ENCODE measurements around the gene AMHR2. TPM values are rescaled to one million over a fixed set of nuclear protein-coding genes. Genes with fewer than 3 reads are reported as not detected.
A peak's percentile ranks its signal among the peaks of the same experiment; 100 is the strongest.
"Not testable (repeated sequence)": the region's sequence is repeated elsewhere in the genome, so short reads cannot be mapped to it uniquely, and the experiment has no call there.

The AMHR2 gene
- total RNA-seq (not detected), polyA plus RNA-seq (ENCODE audit: insufficient read depth in 1 of 8, insufficient read length in 8 of 8, low replicate concordance in 1 of 8) (under 1 TPM in 5 of 8 donors, not detected in 3; 0.09 to 0.36 (median 0.20) TPM)
- long read RNA-seq, donor 1 = 0 reads
- long read RNA-seq, donor 2 = 0 reads
- long read RNA-seq, donor 3 = 0 reads
- long read RNA-seq, donor 4 = 0 reads
- long read RNA-seq, donor 5 = 0 reads
- long read RNA-seq, donor 6 = 0 reads
- long read RNA-seq, donor 7 = 0 reads
- long read RNA-seq, donor 8 = 0 reads
- long read RNA-seq, donor 9 = 0 reads
- long read RNA-seq, donor 10 = 0 reads
- long read RNA-seq, donor 11 = 0 reads

DNA sequence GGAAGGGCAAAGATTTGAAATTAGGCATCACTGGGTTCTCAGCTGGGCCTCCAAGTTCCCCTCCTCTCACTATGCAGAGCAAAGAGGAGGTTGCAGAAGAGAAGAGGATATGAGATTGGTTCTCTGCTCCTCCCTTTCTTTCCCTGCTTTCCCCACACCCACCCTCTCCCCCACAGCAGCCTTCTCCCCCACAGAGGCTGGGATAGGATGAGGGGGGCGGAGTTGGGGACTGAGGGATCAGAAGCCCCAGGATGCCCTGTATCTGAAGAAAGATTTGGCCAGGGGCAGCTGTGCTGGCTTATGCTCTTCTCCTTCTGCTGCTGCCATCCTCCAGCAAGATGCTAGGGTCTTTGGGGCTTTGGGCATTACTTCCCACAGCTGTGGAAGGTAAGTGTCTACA is at the start of gene AMHR2:
AMHR2 (plus strand) TSS at position 259 of the 400 bp plus-strand sequence; CDS start at position 339, 80 bp downstream.
- Histone ChIP-seq H3K4me1 (ENCODE audit: control insufficient read depth, insufficient read depth, low read length) (peaks cover 4% of the 10 kb centered on the region), H3K4me3 (ENCODE audit: low read length) (no peak within 1 kb of the TSS), H3K9me3 (replicated peaks; ENCODE audit: control insufficient read depth, low read depth, low read length) (no peaks in the 10 kb centered on the region), H3K27me3 (ENCODE audit: control insufficient read depth, insufficient read depth, low read length) (no peaks in the 10 kb centered on the region), H3K27ac (ENCODE audit: low read length) (no peak within 1 kb of the TSS), H3K36me3 (ENCODE audit: control insufficient read depth, insufficient read depth, low read length) (no peaks in the 10 kb centered on the region)
- WGBS (ENCODE audit: insufficient coverage) = no CpG with 5 or more reads among the region's 1 CpG
- DNase-seq = no peak

DNA sequence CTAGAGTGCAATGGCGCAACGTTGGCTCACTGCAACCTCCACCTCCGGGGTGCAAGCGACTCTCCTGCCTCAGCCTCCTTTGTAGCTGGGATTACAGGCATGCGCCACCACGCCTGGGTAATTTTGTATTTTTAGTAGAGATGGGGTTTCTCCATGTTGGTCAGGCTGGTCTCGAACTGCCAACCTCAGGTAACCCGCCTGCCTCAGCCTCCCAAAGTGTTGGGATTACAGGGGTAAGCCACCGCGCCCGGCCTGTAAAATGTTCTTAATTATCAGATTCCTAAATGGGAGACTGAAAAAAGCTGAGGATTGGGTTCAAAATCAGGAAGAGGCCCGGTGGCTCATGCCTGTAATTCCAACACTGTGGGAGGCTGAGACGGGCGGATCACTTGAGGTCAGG is 49.4 kb upstream of the AMHR2 start:
- not testable (repeated sequence) for H3K4me3 ChIP-seq (ENCODE audit: low read length); H3K27me3 ChIP-seq (ENCODE audit: control insufficient read depth, insufficient read depth, low read length); DNase-seq; H3K9me3 ChIP-seq (replicated peaks; ENCODE audit: control insufficient read depth, low read depth, low read length); H3K27ac ChIP-seq (ENCODE audit: low read length); H3K36me3 ChIP-seq (ENCODE audit: control insufficient read depth, insufficient read depth, low read length)
- WGBS (ENCODE audit: insufficient coverage) = 87% methylated on average over 9 of the region's 14 CpGs
- peaks cover 30% of the 10 kb centered on the region for H3K4me1 ChIP-seq (ENCODE audit: control insufficient read depth, insufficient read depth, low read length)

DNA sequence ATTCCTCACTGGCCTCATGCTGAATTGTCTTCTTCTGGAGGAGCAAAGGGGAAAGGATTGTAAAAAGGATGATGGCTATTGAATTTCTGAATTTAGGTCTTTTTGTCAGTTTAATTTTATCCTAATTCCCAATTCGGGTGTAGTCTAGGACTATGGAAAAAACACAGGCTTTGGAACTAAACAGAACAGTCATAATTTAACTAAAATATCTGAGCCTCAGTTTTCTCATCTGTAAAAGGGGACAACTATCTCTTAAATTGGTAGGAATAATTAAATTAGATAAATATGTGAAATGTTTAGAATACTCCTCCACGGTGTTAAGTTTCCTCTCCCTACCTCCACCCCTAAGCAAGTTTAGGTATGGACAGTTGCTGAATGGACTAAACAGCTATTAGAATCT is 46.9 kb upstream of the AMHR2 start:
- H3K27me3 ChIP-seq (ENCODE audit: control insufficient read depth, insufficient read depth, low read length) = no peaks in the 10 kb centered on the region
- no peak for DNase-seq
- H3K36me3 ChIP-seq (ENCODE audit: control insufficient read depth, insufficient read depth, low read length) = peaks cover 6% of the 10 kb centered on the region
- H3K4me3 ChIP-seq (ENCODE audit: low read length) = no peak overlapping the region
- no peak overlapping the region for H3K27ac ChIP-seq (ENCODE audit: low read length)
- WGBS (ENCODE audit: insufficient coverage) = no CpG with 5 or more reads among the region's 2 CpGs
- peaks cover 24% of the 10 kb centered on the region for H3K4me1 ChIP-seq (ENCODE audit: control insufficient read depth, insufficient read depth, low read length)
- no peaks in the 10 kb centered on the region for H3K9me3 ChIP-seq (replicated peaks; ENCODE audit: control insufficient read depth, low read depth, low read length)

DNA sequence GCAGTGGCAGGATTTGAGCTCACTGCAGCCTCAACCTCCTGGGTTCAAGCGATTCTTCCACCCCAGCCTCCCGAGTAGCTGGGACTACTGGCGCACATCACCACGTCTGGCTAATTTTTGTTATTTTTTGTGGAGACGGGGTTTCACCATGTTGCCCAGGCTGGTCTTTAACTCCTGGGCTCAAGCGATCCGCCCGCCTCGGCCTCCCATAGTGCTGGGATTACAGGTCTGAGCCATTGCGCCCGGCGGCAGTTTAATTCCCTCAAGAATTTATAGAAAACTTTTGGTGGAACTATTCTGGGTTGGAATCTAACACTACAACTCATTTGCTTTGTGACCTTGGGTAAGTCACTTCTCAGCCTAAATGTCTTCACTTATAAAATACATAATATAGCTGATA is 45.4 kb upstream of the AMHR2 start:
- Histone ChIP-seq H3K27ac (ENCODE audit: low read length) (peak overlapping the region; percentile 90), H3K27me3 (ENCODE audit: control insufficient read depth, insufficient read depth, low read length) (no peaks in the 10 kb centered on the region), H3K9me3 (replicated peaks; ENCODE audit: control insufficient read depth, low read depth, low read length) (no peaks in the 10 kb centered on the region), H3K4me1 (ENCODE audit: control insufficient read depth, insufficient read depth, low read length) (peaks cover 29% of the 10 kb centered on the region), H3K4me3 (ENCODE audit: low read length) (no peak overlapping the region), H3K36me3 (ENCODE audit: control insufficient read depth, insufficient read depth, low read length) (peaks cover 20% of the 10 kb centered on the region)
- DNase-seq = no peak
- 98% methylated on average over 9 of the region's 12 CpGs for WGBS (ENCODE audit: insufficient coverage)

DNA sequence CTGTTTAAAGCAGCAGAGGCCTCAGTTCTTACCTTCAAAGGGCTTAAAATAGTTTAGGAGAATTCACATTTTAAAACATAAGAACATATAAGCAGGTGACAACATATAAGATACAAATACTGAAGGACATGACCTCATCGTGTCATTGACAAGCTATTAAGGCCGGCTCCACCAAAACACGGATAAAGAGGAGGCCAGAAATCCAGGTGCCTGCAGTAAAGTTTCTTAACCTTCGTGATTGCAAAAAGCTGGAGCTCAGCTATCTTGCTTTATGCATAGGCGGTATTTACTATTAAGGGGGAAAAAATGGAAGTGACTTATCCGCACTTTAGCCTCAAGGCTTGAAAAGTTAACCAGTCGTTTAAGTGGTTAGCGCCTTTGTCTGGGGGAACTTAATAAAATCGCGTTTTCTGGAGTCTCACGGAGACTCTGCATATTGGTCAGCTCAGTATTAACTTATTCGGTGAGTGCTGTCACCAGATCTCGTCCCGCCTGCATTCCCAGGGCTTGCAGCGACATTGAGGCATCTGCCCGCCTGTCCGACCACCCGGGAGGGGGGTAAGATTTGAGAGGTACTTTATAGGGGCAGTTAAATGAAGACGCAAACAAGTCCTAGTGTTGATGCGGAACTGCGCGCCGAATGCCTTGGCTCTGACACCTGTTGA is 44.8 kb upstream of the AMHR2 start:
- H3K36me3 ChIP-seq (ENCODE audit: control insufficient read depth, insufficient read depth, low read length) = peaks cover 26% of the 10 kb centered on the region
- peak overlapping the region; percentile 90 for H3K27ac ChIP-seq (ENCODE audit: low read length)
- no peaks in the 10 kb centered on the region for H3K27me3 ChIP-seq (ENCODE audit: control insufficient read depth, insufficient read depth, low read length)
- H3K9me3 ChIP-seq (replicated peaks; ENCODE audit: control insufficient read depth, low read depth, low read length) = no peaks in the 10 kb centered on the region
- peaks cover 32% of the 10 kb centered on the region for H3K4me1 ChIP-seq (ENCODE audit: control insufficient read depth, insufficient read depth, low read length)
- WGBS (ENCODE audit: insufficient coverage) = 11% methylated on average over 22 of the region's 23 CpGs
- DNase-seq = peak; percentile 43
- peak overlapping the region; percentile 48 for H3K4me3 ChIP-seq (ENCODE audit: low read length)

DNA sequence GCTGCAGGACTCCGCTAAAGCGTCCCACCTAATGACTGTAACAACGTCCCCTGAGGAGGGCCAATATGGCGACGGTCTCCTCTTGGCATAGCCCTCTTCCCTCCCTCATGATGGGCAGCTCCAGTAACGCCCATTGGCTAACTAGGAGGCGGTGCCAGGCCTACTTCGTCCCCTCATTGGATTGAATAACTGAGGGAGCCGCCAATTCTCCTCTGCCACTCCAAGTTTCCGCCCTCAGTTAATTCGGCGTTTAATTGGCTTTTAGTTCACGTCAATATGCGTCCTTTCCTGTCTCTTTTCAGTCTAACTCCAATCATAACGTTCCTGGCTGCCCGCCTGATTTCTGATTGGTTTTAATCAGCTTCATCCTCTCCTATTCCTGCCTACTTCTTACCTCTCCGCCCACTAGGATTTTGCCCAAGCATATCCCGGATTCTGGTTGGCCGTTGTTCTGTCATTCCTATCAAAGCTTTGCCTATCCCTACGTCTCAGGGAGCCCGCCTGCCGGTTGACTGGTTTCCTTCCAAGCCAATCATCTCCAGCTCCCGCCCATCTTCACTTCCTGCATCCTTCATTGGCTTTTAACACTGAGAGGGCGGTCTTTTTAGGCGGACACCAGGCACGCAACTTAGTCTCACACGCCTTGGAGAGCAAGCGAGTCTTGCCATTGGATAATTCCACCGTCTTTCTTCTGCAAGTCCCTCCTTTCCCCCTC is 44.1 kb upstream of the AMHR2 start:
- peak overlapping the region; percentile 95 for H3K27ac ChIP-seq (ENCODE audit: low read length)
- H3K9me3 ChIP-seq (replicated peaks; ENCODE audit: control insufficient read depth, low read depth, low read length) = no peaks in the 10 kb centered on the region
- no peaks in the 10 kb centered on the region for H3K27me3 ChIP-seq (ENCODE audit: control insufficient read depth, insufficient read depth, low read length)
- WGBS (ENCODE audit: insufficient coverage) = 0% methylated on average over 26 of the region's 29 CpGs
- DNase-seq = peak; percentile 100
- peaks cover 30% of the 10 kb centered on the region for H3K36me3 ChIP-seq (ENCODE audit: control insufficient read depth, insufficient read depth, low read length)
- peak overlapping the region; percentile 48 for H3K4me3 ChIP-seq (ENCODE audit: low read length)
- H3K4me1 ChIP-seq (ENCODE audit: control insufficient read depth, insufficient read depth, low read length) = peaks cover 32% of the 10 kb centered on the region

DNA sequence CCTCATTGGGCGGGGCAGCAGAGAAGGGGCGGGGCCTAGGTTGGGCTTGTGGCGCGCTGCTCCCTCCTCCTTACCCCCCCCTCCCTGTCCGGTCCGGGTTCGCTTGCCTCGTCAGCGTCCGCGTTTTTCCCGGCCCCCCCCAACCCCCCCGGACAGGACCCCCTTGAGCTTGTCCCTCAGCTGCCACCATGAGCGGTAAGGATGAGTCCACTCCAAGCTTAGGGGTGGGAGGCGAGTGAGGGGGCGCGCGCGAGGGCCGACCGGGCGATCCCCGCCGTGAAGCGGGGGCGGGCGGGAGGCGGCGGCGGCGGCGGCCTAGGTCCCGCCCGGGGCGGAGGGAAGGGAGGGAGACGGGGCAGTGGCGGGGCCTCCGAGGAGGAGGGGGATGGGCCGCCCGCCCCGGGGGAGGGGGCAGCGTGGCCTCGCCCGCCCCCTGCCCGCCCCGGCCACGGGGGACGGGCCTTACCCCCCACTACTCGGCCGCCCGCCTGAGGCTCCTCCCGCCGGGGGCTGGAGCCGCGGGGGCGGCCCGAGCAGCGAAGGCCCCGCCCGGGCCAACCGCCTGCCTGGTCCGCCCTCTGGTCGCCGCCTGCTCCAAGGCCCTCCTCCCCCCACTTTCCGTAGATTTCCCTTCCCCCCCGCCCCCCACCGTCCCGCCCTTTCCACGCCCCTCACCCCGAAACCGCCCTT is 43.4 kb upstream of the AMHR2 start, which contains the start of gene SP1:
SP1 (plus strand) TSS at position 73 of the 690 bp plus-strand sequence; CDS start at position 189, 116 bp downstream.
- no peaks in the 10 kb centered on the region for H3K9me3 ChIP-seq (replicated peaks; ENCODE audit: control insufficient read depth, low read depth, low read length)
- peaks cover 32% of the 10 kb centered on the region for H3K4me1 ChIP-seq (ENCODE audit: control insufficient read depth, insufficient read depth, low read length)
- no peaks in the 10 kb centered on the region for H3K27me3 ChIP-seq (ENCODE audit: control insufficient read depth, insufficient read depth, low read length)
- DNase-seq = peak; percentile 98
- 3% methylated on average over 18 of the region's 71 CpGs for WGBS (ENCODE audit: insufficient coverage)
- H3K4me3 ChIP-seq (ENCODE audit: low read length) = peak within 1 kb of the TSS; percentile 59
- H3K27ac ChIP-seq (ENCODE audit: low read length) = peak within 1 kb of the TSS; percentile 95
- H3K36me3 ChIP-seq (ENCODE audit: control insufficient read depth, insufficient read depth, low read length) = peaks cover 32% of the 10 kb centered on the region

DNA sequence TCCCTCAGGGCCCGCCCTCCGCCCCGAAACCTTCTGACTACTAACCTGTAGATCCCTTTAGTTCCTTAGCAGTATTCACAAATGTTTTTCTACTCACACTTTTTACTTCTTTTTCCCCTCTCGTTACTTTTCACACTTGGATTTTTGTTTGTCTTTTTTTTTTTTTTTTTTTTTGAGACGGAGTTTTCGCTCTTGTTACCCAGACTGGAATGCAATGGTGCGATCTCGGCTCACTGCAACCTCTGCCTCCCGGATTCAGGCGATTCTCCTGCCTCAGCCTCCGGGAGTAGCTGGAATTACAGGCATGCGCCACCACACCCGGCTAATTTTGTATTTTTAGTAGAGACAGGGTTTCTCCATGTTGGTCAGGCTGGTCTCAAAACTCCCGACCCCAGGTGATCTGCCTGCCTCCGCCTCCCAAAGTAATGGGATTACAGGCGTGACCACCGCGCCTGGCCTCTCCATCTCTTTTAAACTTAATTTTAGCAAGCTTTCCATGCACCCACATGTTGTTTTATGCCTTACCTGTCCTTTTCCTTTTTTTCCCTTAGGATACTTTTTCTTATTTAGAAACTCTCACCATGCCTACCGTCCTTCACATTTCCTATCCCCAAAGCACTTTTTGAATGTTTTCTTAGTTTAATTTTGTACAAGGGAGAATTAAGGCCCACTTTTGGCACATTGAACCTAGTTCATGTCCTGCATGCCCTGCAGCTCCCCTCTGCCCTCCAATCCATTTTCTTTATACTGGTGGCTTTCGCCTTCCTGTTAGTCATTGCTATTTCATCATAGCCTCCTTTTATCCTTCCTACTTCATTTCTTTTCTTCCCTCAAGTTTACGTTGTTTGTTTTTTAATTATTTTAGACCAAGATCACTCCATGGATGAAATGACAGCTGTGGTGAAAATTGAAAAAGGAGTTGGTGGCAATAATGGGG is 42.6 kb upstream of the AMHR2 start:
- 4% methylated on average over 12 of the region's 21 CpGs for WGBS (ENCODE audit: insufficient coverage)
- DNase-seq = no peak
- Histone ChIP-seq H3K27ac (ENCODE audit: low read length) (peak overlapping the region; percentile 93), H3K4me1 (ENCODE audit: control insufficient read depth, insufficient read depth, low read length) (peaks cover 32% of the 10 kb centered on the region), H3K9me3 (replicated peaks; ENCODE audit: control insufficient read depth, low read depth, low read length) (no peaks in the 10 kb centered on the region), H3K27me3 (ENCODE audit: control insufficient read depth, insufficient read depth, low read length) (no peaks in the 10 kb centered on the region), H3K4me3 (ENCODE audit: low read length) (peak overlapping the region; percentile 59), H3K36me3 (ENCODE audit: control insufficient read depth, insufficient read depth, low read length) (peaks cover 33% of the 10 kb centered on the region)

Measured in muscle of leg (tissue), 16 donors.